Activated CD4-positive, alpha-beta T cell treated with anti-CD3 and anti-CD28 coated beads, Interleukin-2, amount 50 U/mL, for 48 hours (primary cell): ENCODE measurements around the gene PMPCA.

ENCODE experiments used
- DNase-seq, 2 experiments: peaks; one replicate each; pipeline ENCODE4 v3.0.0-alpha.2; 2020

Gene PMPCA

GRCh38 chr9:136460772-136461325 is 50.4 kb downstream of the PMPCA start:
- no peak for DNase-seq

DNA sequence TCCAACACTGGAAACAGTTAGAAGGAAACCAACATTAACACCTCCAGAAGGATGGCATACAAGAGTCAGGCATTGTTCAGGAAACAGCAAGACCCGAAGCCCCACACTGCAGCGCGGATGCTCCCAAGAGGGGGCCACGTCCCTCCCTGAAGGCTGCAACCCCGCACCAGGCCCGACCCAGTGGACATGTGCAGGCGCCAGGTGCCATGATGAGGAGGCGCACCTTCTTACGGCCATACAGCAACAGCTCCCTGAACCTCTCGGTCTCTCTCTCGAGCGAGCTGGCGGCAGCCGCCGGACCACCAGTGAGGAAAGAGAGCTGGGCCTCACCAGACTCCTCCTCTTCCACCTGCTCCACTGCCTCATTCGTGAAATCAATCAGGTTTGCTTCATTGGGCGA is 52.2 kb downstream of the PMPCA start:
- DNase-seq: no peak

DNA sequence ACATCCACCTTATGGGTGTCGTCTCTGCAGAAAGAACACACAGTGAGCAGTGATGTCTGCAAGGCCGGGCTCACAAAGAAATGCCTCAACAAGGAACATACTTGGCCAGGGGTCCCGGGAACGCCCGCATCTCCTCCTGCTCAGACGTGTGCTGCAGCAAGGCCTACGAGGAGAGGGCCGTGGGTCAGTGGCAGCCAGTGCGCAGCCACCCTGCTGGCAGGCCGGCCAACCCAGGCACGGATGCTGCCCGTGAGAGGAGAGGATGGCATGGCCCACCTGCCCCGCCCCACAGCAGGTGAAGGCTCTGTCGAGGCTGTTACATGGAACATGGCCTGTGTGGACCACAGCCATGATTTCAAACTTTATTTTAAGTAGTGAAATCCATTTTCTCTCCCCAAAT is 53.1 kb downstream of the PMPCA start:
- DNase-seq: no peak

GRCh38 chr9:136464241-136464640 is 53.8 kb downstream of the PMPCA start:
- DNase-seq: no peak

DNA sequence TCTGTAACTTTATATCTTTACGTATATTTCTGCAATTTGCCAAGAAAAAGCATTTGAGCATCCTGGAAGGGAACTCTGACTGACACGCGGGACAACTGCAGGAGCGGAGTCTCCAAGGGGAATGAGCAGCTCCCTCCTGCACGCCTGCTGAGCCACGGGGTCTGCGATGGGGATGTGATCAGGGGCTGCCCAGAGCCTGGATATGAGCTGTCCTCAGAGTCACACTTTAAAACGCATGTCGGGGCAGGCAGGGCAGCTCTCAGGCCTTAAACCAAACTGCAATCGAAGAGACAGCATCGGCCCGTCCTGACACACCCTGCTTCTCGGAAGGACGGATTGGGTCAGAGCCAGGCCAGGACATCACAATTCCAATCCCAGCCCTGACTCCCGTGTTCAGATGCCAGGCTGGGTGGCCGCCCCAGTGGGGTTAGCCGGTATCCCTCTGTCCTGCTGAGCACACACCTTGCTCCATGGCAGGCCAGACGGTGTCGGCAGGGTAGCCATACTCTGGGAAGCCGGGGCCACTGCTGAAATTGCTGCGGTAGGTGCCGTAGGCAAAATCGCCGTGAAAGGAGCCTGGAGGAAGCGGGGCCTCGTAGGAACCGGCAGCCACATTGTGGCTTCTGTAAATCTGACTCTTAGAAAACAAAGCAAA is 55.2 kb downstream of the PMPCA start:
- no peak for DNase-seq

DNA sequence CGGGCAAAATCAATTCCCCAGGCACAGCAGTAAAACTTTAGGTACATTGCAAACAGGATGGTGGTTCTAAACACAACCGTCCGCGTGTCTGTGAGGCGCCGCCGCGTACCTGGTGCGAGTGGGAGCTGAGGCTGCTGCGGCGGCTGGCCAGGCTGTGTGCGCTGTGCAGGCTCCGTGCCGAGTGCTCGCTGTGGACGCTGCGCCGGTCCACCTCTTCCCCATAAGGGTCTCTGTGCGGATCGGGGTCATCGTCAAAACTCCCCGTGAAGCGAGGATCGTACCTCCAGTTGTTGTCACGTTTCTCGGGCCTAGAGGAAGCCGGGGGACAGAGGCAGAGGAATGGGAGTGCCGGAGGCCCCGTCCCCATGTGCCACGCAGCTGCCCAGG is 55.7 kb downstream of the PMPCA start:
- no peak for DNase-seq

DNA sequence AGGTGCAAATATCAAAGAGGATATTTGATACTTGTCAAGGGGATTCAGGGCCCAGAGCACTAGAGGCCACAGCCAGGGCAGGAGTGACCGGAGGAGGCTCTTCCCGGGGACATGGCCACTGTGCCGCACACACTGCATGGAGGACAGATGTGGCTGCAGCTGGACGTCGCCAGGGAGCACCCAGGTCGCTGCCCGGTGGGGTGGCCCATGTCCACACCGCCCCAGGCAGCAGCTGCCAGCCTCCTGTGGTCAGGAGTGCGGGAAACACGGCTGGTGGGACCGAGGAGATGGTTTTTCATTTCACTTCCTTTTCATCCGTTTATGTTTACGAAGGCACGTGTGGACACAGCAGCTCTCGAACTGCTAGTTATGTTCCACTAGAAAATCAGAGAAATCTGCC is 57.3 kb downstream of the PMPCA start:
- DNase-seq: no peak

- DNase-seq: no peak
These were observed 59.9 kb downstream of the PMPCA start for GRCh38 chr9:136470356-136470755.

DNA sequence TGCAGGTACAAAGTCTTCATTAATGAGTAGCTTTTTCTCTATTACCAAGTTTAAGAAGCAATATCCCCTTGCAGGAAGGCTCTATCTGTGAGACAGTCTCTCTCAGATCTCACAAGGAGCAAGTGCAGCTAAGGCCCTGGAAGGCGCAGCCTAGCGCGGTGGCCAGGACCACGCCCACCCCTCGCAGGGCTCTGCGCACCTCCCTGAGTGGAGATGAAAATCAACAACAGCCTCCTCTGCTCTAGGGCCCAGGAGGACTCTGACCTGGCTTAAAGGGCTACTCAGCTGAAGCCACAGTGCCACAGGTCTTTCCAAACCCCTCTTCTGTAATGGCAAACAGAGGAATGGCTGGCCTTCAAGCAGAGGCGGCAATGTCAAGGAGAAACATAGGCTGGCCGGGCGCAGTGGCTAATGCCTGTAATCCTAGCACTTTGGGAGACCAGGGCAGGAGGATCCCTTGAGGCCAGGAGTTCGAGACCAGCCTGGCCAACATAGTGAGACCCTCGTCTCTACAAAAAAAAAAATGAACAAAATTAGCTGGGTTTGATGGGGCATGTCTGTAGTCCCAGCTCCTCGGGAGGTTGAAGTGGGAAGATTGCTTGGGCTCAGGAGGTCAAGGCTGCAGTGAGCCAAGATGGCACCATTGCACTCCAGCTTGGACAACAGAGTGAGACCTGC is 60.5 kb downstream of the PMPCA start:
- no peak for DNase-seq

- DNase-seq: no peak
These were observed 61.5 kb downstream of the PMPCA start for GRCh38 chr9:136471802-136472487.

DNA sequence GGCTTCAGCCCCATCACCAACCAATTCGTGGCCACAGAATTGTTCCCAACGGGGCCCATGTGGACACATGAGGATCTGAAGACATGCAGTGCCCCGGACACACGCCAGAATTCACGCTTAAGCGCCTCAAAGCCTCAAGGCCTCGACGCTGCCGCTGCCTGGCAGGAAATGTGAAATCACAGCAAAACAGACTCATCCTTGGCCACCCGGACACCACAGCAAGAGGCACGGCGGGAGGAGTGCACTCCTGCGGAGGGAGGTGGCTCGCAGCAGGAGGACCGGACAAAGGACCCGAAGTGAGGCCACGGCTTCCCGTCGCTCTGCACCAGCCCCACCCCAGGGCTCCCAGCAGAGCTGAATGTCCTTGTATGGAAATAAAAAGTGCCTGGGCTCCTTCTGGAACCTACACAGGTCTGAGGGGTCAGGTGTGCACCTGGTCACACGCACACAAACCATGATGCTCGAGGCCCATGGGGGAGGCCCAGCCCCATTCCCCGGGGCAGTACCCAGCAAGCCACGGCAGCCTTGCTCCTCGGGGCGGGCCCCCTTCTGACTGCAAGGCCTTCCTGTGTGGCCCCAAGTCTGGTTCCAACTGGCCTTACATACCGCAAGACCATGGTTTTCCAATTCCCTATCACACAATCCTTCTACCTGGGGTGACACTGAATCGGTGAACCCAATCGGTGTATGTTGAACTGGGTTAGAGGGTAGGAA is 62.3 kb downstream of the PMPCA start:
- DNase-seq: no peak

- DNase-seq: no peak
These were observed 62.9 kb downstream of the PMPCA start for GRCh38 chr9:136473354-136473721.
